A549 treated with AZD9567 at 1 μM for 4 hours (cell line): ENCODE results near the gene CELSR1. TPM values are rescaled to one million over a fixed set of nuclear protein-coding genes. Genes with fewer than 3 reads are reported as not detected.

ENCODE experiments used
- total RNA-seq: library from RNA; stranded (reverse); fragments of 200-300 nt; extraction: Qiagen RNA extraction; gene quantifications from 5 replicates; pipeline ENCODE4 v1.2.3, GENCODE V29; 2022; ENCODE audit not compliant: insufficient read depth

CELSR1 gene, protein sequence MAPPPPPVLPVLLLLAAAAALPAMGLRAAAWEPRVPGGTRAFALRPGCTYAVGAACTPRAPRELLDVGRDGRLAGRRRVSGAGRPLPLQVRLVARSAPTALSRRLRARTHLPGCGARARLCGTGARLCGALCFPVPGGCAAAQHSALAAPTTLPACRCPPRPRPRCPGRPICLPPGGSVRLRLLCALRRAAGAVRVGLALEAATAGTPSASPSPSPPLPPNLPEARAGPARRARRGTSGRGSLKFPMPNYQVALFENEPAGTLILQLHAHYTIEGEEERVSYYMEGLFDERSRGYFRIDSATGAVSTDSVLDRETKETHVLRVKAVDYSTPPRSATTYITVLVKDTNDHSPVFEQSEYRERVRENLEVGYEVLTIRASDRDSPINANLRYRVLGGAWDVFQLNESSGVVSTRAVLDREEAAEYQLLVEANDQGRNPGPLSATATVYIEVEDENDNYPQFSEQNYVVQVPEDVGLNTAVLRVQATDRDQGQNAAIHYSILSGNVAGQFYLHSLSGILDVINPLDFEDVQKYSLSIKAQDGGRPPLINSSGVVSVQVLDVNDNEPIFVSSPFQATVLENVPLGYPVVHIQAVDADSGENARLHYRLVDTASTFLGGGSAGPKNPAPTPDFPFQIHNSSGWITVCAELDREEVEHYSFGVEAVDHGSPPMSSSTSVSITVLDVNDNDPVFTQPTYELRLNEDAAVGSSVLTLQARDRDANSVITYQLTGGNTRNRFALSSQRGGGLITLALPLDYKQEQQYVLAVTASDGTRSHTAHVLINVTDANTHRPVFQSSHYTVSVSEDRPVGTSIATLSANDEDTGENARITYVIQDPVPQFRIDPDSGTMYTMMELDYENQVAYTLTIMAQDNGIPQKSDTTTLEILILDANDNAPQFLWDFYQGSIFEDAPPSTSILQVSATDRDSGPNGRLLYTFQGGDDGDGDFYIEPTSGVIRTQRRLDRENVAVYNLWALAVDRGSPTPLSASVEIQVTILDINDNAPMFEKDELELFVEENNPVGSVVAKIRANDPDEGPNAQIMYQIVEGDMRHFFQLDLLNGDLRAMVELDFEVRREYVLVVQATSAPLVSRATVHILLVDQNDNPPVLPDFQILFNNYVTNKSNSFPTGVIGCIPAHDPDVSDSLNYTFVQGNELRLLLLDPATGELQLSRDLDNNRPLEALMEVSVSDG (N-terminal part only)
- 25.2 to 29.6 TPM (median 27.8 TPM) in 5 replicates for total RNA-seq

DNA sequence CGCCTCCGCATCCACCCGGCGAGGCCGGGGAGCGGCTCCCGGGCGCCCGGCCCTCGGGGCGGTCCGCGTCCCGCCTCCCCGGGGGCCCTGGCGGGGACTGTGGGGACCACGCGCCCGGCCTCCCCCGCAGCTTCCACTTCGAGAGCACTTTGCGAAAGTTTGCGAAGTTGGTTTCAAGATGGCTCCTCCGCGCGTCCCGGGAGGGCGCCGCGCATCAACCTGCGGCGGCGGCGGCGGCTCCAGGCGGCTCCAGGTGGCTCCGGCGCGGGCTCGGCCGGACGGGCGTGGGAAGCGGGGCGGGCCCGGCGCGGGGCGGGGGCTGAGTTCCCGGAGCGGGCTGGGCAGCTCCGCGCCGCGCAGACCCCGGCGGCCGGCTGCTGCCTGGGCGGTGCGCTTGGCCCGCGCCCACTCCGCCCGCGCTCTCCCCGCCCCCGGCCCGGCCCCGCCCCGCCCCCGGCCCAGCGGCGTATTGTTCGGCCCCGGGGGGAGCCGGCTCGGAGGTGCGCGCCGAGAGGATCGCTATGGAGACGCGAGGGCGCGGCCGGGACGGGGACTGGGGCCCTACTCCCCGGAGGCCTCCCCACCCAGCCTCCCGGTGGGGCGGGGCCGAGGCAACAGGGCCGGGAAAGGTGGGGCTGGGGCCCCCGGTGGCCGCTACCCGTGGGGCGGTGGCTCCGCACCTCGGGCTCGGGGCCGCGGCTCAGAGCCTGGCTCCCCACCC is at the start of gene CELSR1:
Gene CELSR1 (minus strand): TSS at position 396 of the 721 bp plus-strand sequence. CDS start 450 bp downstream, outside the sequence.

DNA sequence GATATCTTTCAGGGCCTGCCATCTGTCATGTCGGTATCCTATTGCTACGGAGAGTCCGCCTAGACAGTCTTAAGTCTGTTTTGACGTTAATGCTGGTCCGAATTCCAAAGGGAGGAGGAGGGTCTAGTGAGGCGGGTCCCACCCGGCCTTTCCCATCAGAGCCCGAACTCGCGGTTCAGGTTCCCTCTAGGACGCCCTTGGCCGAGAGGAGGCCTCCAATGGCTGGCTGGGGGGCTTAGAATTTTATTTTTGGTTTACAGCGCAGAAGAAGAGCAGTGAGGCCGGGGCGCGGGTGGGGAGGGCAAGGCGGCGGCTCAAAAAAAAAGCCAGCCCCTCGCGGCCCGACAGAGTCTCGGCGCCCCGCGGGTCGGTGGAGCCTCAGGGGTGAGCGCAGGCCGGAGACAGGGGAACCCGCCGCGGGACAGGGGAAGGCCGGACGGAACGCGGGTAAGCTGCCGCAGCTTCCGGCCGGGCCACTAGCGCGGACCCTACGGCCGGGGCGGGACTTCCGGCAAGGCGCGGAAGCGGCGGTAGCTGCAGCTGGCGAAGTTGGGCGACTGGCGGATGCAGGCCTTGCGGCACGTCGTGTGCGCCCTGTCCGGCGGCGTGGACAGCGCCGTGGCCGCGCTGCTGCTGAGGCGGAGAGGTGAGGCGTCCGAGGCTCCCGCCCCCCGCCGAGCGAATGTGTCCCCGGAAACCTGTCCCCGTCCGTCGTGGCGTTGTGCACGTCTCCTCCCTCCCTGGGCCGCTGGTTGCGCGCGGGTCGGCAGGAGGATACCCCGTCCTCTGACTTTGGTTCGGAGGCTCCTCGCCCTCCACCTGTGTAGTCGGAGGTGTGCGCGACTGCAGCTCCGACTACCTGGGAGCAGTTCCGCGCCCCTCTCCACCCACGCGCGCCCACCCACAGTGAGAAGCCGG is 202.0 kb downstream of the CELSR1 start, which contains the start of gene TRMU:
Gene TRMU (plus strand): TSS at position 514 of the 918 bp plus-strand sequence. CDS start 51 bp downstream, at position 565.

Other genes starting within 250 kb of the CELSR1 start
- 23.3 to 35.6 TPM (median 31.4 TPM) in 5 replicates for gene GTSE1, start 240.8 kb downstream of the CELSR1 start, total RNA-seq
- 27.7 to 39.5 TPM (median 37.8 TPM) in 5 replicates for gene TRMU, start 201.9 kb downstream of the CELSR1 start, total RNA-seq
- 9.8 to 17.1 TPM (median 15.3 TPM) in 5 replicates for gene GRAMD4, start 82.8 kb upstream of the CELSR1 start, total RNA-seq
- gene CERK, start 200.6 kb upstream of the CELSR1 start, total RNA-seq: 21.8 to 25.4 TPM (median 24.4 TPM) in 5 replicates
- gene TBC1D22A, start 225.0 kb upstream of the CELSR1 start, total RNA-seq: 8.4 to 10.1 TPM (median 10.0 TPM) in 5 replicates